Inferior parietal cortex (tissue), 1 donor: ENCODE measurements around the gene KCNQ1.

Experiments
- DNase-seq: peaks from one replicate; pipeline ENCODE4 v3.0.0-alpha.2; 2016; ENCODE audit errors: extremely low spot score

The KCNQ1 gene

GRCh38 chr11:2553886-2554285, 109.1 kb downstream of the KCNQ1 start:
- no peak for DNase-seq

- DNase-seq: no peak
These were observed 109.8 kb downstream of the KCNQ1 start for GRCh38 chr11:2554338-2555207.

GRCh38 chr11:2555336-2555735, 110.5 kb downstream of the KCNQ1 start:
- no peak for DNase-seq

- no peak for DNase-seq
These were observed 111.1 kb downstream of the KCNQ1 start for GRCh38 chr11:2555891-2556290.

- DNase-seq: no peak
These were observed 112.6 kb downstream of the KCNQ1 start for GRCh38 chr11:2557381-2557780.

DNA sequence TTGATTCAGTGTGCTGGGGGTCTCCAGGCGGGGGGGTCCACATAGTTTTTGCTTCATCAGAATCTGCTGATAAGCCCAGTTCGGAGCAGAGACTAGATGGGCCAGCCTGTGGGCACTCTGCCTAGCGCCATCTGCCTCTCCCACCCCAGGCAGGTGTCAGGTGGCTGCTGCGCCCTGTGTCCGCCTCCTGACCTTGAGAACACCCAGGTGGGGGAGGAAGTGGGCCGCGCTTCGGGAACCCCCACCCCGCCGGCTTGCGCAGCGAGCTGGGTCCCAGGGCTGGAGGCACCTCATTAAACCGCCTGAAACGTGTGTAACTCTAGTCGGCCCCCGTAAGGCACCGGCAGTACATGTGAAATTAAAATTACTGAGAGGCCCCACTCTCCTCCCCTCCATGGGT, 113.6 kb downstream of the KCNQ1 start:
- no peak for DNase-seq

DNA sequence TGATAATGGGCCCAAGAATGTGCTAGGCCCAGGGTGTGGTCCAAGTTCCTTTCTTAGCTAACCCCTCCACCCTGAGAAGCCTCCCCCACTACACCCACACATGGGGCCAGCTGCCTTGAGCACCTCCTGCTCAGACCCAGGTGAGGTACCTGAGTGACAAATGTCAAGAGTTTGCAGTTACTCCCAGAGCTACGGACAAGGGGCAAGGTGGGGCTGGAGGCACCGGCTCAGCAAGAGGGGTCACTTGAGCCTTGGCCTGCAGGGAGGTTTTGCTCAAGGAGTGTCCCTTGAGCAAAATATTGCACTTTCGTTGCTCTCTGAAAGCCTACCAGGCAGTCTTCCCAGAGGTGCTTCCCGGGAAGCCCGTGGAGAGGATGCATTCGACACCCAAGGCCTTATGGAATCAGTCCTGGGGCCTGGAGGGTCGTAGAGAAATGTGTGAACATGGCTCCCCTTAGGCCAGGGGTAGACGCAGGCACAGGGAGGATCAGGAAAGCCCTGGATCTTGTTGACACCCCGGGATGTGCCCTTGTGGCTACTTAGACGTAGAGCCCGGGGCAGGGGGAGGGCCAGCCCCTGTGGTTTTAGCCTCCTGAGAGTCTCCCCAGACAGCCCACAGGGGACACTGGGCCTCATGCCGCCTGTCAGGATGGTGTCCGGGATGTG, 114.2 kb downstream of the KCNQ1 start:
- DNase-seq: no peak

DNA sequence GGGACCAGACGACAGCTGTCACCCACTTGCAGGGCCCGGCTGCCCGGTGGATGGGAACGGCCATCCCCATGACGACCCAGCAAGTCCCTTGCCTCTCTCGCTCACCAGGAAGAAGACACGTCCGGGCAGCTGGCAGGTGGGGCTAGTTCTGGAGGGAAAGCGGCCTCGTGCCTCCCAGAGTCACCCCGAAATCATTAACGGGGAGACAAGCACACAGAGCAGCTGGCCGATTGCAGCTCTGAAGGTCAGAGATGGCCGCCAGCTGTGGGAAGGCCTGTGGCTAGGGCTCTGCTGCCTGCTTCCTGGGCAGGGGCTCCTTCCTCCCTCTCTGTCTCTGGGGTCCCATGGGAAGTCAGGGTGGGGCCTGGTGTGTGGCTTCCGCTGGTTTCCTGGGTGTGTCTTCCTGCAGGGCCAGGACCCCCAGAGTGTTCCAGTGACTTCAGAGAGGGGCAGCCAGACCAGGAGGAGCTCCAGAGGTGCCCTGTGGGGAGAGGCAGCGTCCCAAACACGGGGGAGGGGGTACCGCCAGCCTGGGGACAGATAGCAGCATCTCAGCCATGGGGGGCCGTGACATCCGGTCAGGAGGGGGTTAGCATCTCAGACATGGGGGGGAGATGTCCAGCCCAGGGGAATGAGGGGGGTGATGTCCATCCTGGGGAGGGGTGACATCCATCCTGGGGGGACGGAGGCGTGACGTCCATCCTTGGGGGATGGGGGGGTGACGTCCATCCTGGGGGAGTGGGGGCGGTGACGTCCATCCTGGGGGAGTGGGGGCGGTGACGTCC, 114.9 kb downstream of the KCNQ1 start:
- DNase-seq: no peak

- DNase-seq: peak; percentile 63
These were observed 117.1 kb downstream of the KCNQ1 start for GRCh38 chr11:2561696-2562581.

DNA sequence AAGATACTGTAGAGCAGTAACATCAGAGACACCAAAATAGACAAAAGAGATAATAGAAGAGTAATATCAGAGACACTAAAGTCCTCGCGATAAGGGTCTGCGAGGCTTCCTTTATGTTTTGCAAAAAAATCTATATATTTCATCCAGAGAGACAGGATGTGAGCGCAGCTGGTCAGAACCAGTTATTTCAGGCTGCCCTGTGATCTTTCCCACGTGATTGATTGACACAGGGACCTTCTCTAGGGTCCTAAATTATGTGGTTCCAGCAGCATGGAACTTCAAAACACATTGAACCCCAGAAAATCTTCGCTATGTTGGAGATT, 118.0 kb downstream of the KCNQ1 start:
- no peak for DNase-seq

DNA sequence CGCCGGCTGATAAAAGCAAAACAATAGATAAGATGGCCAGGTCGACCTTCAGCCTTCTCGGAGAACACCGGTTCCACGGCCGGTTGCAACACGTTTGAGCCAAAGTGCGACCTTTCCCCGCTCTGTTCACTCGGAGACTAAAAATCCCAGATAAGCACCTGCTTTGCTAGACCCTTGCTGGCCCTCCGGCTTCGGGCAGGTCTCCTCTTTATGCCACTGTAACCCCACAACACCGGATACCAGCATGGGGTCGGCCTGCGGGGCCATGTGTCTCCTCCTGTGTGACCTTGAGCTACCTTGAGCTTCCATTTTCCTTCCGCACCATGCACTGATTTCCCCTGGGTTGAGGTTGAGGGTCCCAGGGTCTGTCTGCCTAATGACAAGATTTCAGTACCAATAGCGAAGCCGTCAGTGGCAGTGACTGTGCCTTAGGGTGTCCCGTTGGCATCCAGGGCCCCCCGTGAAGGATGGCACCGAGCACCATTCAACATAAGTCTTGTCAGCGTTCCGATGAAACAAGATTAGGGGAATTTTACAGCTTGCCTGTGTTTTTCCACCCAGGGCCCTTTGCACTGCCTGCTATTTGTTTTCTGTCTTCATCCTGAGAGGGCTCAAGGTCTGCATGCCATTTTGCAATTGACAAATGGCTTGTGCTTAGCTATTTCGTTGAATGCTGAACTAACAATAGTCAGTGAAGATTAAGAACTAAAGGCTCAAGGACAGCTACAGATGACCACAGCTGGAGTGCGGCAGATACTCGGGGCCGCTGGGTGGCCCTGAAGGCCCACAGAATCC, 118.6 kb downstream of the KCNQ1 start:
- no peak for DNase-seq

DNA sequence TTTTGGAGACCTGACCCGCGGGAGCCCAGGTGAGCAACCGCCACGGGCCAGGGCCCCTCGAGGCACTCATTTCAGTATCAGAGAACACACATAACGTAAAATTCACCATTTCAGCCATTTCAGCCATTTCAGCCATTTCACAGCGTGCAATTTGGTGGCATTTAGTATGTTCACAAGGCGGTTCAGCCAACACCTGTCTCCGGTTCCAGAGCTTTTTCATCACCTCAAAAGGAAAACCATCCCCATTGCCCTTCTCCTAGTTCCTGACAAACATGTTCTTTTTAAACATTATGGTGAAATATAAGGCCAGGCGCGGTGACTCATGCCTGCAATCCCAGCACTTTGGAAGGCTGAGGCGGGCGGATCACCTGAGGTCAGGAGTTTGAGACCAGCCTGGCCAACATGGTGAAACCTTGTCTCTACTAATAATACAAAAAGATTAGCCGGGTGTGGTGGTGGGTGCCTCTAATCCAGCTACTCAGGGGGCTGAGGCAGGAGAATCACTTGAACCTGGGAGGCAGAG, 119.3 kb downstream of the KCNQ1 start:
- DNase-seq: no peak

DNA sequence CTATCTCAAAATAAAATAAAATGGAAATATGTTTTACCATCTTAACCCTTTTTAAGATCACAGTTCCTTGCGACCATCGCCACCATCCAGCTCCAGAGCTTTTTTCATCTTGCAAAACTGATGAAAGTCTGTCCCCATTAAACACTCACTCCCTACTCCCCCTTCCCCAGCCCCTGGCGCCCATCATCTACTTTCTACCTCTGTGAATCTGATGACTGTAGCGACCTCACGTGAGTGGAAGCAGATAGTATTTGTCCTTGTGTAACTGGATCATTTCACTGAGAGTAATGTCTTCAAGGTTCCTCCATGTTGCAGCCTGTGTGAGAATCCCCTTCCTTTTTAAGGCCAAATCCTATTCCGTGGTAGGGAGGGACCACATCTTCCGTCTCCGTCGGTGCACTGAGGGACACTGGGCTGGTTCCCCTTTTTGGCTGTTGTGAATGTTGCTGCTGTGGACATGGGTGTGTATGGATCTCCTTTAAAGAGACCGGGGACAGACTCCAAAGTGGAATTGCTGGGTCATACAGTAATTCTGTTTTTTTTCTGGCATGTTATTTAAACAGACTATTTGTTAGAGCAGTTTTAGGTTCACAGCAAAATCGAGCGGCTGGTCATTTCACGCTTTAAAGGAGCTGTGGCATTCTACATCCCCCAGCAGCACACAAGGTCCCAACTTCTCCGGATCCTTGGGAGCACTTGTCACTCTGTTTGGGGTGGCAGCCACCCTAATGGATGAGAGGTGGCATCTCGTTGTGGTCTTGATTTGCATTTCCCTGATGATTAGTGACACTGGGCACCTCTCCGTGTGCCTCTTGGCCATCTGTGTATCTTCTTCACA, 120.0 kb downstream of the KCNQ1 start:
- no peak for DNase-seq

DNA sequence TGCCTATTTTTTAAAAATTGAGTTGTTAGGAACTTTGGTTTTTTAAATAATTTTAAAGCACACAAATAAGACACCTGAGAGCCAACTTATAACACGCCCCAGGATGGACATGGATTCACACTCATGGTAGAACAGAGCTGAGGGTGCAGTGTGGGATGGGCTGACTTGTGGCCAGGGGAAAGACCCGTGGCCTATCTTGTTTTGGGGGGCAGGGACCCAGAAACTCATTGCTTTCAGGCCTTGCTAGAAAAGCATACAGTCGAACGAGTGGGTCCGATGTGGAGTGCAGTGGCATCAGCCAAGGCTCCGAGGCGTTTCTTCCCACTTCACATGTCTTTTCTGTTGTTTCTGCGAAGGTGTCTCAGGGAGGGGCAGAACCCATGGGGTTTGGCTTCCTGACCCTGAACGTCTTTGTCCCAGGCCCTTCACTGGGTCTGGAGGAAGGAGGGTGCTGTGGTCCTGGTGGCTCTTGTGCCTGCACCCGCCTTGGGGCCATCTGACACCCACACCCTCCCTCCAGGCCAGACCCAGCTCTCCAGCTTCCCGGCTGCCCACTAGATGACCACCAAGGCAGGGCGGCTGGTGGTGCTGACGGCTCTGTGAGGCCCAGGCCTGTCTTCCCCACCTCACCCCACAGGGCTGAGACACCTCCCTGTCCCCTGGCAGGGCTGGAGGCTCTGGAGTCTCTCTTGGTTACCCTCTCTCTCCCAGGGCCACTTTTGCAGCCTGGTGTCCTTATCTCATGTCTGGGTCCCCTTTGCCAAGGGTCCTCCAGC, 120.8 kb downstream of the KCNQ1 start:
- DNase-seq: no peak

DNA sequence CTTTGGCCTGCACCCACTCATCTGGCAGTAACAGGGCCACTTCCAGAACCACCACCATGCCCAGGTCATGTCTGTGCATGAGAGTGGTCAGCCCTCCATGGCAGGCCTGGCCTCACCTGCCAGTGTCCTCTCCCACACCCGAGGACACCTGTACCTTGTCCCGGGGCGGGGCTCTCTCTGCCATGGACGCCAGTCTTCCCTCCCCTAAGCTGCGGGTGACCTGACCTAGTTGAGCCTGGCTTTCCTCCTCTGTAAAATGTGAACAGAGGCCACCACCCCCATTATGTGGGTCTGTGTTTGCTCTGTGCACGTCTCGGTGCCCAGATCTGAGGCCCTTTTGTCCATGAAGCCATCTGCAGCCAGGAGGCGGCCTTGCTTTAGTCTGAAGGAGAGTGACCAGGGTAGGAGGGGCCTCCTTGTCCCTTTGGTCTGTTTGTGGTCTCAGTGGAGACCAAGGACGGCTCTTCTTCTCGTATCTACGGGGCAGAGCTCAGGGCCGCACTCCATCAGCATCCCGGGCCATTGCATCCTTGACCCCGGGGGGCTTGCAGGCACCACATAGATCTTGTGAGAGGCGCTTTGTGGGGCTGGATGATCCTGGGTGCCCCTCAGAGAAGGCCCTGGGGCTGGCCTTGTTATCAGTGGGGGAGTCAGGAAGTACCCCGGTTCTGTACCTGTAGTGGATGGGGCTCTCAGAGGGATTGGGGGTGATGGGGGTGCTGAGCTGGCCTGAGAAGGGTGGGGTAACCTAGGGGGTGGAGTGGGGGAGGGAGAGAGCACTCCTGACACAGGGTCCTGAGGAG, 121.6 kb downstream of the KCNQ1 start:
- no peak for DNase-seq

DNA sequence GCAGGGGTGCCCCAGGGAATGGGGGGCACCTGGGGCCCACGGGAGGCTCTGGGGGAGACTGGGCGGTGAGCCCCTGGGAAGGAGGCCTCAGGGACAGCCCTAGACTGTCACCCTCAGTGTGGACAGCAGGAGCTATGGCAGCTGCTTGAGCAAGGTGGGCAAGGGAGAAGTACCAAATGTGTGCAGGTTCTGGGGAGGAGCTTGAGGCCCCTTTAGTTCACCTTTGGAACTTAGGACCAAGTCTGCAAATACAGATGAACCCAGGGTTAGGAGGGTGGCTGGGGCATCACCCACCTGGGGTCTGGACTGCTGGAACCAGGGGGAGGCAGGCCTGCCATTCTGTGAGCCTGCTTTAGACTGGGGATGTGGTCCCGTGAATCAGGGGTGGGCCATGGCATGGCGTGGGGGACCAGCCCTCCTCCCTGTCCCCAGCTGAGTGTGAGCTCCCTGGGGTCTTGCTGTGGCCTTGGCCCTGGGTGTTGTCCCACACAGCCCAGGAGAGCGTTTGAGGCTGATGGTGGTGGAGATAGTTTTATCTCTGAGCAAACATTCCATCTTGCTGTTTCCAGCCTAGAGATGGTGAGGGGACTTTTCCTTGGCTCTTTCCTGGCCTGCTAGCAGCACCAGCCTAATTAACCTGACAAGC, 122.3 kb downstream of the KCNQ1 start:
- no peak for DNase-seq

DNA sequence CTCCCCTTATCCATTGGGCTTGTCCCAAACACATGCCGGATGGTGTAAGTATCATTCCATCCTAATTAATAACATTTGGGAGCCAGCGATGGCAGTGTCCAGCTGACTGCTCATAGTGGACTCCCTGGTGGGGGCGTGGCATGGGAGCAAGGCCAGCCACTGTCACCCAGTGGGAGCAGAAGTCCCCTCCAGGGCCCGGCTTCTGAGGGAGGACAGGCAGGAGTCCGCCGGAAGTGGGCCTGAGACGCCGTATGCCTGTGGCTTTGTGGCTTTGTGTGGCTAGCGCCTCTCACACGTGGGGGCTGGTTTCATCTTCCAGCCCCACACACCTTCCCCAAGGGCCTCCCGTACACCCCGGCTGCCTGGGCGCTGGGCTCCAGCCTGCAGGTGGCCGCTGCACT, 124.5 kb downstream of the KCNQ1 start:
- DNase-seq: no peak
